GM21576 (cell line): ENCODE data around the gene URB2.
A peak's percentile ranks its signal among the peaks of the same experiment; 100 is the strongest.
"Not testable (repeated sequence)": the region's sequence is repeated elsewhere in the genome, so short reads cannot be mapped to it uniquely, and the experiment has no call there.

Experiments
- ATAC-seq: cut with Tn5 transposase; IDR thresholded peaks from one replicate; pipeline ENCODE4 v1.9.1; 2021; ENCODE audit warnings: mild to moderate bottlenecking, moderate library complexity; ENCODE audit not compliant: unreplicated experiment

URB2 gene

DNA sequence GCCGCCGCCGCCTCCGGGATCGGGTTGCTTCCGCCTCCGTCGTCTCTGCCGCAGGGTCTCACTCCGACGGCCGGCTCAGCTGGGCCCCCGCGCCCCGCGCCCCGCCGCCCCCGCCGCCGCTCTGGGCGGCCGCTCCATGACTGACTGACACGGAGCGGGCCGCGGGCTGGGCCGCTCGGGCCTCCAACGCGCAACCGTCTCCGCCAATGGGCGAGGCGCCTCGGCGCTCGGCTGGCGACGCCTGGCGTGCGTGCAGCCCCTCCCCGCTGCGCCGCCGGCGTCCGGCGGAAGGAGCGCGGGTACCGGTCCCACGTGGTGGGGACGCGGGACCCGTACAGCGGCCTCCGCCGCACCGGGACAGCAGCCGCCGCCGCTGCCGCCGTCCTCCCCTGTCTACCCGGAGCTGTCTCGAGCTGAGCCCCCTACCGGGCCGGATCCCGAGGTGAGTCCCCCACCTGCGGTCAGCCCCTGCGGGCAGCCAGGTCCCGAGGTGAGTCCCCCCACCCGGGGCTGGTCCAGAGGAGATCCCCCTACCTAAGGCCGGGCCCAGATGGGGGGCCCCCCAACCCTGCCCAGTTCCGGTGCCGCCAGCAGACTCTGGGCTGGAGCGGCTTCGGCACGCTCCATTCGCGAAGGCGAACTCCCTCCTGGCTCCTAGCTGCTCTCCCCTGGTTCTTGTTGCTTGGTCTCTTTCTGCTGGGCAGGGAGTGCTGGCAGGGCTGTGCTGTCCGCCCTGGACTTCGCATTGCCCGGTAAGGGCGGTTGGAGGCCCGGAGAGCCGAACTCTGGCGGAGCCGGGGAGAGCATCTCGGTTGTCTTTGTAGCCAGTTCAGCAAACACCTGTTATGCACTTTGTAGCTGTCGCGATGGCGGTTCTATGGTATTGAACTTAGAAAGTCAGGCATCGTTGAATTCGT is at the start of gene URB2, which contains the start of gene TAF5L:
URB2 (plus strand) TSS at position 333 of the 917 bp plus-strand sequence. CDS start 1,387 bp downstream, outside the sequence.
TAF5L (minus strand) TSS at position 208 of the 917 bp plus-strand sequence. CDS start 11,640 bp downstream, outside the sequence.
- peak; percentile 88 for ATAC-seq

DNA sequence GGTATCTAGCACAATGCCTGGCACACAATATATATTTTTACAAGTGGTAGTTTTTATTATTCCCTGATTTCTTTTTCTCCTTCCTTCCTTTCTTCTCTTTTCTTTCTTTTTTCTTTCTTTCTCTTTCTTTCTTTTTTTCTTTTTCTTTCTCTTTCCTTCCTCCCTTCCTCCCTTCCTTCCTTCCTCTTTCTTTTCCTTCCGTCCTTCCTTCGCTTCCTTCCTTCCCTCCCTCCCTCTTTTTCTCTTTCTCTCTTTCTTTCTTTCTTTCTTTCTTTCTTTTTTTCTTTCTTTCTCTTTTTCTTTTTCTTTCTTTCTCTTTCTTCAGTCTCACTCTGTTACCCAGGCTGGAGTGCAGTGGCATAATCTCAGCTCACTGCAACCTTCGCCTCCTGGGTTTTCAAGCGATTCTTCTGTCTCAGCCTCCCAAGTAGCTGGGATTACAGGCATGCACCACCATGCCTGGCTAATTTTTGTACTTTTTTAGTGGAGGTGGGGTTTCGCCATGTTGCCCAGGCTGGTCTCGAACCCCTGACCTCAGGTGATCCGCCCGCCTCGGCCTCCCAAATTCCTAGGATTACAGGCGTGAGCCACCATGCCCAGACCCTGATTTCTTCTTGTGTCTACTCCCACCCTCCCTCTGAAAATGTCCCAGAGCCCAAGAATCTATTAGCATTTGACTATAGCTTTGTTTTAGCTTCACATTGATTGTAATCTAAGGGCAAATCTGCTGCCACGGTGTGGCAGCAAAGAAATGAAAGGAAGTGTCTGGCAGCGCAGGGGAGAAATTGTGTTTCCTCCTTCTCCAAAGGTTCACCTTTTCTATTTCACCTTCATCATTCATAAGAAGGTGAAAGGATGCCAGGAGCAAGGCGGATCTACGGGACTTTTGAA is 47.6 kb upstream of the URB2 start:
- peak; percentile 30 for ATAC-seq

DNA sequence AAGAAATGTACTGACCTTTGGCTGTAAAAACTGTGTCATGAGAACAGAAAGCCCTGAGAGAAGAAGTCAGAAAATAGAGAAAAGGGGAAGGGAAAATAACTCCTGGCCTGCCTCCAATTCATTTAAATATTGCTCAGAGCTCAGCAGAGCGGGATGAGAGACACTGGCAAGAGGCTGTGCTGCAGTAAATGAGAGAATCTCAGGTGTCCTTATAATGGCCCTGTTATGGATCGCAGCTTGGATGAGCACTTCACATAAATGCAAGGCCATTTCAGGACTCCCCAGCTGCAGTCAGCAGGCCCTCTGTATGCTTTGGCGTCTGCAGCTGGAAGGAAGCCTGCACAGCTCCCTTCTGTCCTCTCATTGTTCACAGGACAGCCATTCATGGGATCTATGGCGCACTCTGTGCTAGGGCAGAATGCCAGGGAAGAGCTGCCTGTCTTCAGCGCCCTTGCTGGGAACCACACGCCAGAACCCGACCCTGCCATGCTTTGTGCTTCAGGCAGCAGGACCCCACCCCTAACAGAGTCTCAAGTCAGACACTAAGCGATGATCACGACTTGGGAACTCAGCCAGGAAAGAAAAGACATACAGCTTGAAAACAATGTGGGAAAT is 46.9 kb upstream of the URB2 start:
- peak; percentile 93 for ATAC-seq

DNA sequence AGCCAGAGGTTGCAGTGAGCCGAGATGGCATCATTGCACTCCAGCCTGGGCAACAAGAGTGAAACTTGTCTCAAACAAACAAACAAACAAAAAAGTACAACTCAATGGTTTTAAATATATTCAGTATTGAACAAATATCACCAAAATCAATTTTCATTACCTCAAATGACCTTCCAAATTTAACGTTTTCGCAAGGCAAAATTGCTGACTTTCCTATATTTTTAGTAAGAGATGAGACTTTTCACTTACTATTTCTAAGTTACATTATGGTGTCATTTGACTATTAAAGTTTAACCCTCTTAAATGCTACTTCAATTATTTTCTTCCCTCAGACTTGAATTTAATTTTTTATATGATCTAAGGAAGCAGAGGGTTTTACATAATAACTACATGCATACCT is 44.6 kb upstream of the URB2 start:
- no peak for ATAC-seq

DNA sequence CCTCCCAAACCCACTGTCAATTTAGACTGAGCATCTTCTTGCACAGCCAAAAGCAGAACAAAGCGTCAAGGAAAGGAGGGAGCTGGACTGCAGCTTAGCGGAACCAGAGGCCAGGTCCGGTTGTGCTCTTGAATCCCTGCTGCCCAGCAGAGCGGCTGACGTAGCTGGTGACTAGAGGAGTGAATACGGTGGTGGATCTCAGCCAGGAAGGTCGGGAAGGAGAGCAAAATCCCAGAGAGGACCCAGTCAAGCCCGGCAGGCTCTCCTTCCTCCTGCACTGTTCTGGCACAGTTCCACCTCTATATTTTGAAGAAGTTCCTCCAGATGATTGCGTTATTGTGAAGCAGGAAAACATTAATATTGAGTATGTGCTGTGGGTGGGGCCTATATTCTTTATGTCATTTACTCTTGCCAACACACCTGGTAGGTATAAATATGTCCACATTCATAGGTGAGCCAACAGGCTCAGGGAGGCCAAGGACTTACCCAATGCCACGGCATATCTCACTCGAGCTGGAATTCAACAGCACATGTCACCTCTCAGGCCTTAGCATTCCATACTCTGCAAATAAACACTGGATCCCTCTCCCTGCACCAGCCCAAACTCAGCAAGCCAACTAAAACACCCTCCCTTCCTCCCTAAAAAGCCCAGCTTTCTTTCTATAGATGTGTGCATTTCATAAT is 43.9 kb upstream of the URB2 start:
- no peak for ATAC-seq

DNA sequence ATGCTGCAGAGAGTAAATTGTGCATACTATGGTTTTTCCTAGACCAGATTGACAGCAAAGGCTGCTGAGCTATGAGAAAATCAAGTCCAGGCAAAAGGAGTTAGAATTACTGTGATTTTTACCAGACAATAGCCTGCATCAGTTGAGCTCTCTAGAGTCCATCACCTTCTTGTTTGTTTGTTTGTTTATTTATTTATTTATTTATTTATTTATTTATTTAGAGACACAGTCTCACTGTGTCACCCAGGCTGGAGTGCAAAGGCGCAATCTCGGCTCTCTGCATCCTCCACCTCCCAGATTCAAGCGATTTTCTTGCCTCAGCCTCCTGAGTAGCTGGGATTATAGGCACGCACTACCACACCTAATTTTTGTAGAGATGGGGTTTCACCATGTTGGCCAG is 43.3 kb upstream of the URB2 start:
- no peak for ATAC-seq

DNA sequence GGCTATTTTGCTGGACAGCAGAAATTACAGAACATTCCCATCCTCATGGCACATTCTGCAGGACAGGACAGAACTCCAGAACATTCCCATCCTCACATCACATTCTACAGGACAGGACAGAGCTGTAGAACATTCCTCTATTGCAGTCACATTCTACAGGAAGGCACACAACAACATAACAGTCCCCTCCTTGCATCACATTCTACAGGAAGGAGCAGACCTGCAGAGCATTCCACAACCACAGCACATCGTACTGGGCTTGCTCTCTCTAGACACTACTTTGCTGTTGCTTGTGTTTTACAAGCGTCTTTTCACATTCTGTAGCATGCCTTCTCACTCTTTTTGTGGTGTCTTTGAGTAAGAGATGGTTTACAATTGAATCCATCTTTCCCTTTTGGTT is 40.7 kb upstream of the URB2 start:
- ATAC-seq: no peak

DNA sequence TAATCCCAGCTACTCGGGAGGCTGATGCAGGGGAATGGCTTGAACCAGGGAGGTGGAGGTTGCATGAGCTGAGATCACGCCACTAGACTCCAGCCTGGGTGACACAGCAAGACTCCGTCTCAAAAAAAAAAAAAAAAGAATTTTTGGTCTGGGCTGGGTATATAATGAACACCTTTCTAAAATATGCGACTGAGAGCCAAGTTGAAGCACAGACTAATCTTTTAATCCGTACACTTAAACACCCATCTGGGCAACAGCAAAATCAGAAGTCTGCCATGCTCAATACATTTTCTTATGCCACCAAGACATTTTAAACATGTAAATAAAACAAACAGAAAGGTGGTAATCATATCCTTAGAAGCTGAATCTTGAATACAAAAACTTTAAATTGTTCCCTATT is 35.9 kb upstream of the URB2 start:
- no peak for ATAC-seq

DNA sequence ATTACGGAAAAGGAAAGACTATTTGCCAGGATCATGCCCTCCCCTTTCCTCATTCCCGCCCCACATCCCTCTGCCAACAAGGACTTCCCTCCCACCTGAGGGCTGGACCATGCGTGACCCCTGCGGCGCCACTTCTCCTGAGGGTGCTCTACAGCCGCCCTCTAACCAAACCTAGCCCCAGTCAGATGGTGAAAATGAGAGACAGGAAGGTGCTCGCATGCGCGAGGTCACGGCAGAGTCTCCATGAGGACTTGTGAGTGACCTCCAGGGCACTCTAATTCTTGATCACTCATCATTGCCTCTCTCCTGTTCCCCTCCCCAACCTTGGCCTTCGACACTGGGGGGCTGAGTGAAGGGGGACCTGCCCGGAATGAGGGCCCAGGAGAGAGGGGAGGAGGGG is 32.2 kb upstream of the URB2 start:
- no peak for ATAC-seq

DNA sequence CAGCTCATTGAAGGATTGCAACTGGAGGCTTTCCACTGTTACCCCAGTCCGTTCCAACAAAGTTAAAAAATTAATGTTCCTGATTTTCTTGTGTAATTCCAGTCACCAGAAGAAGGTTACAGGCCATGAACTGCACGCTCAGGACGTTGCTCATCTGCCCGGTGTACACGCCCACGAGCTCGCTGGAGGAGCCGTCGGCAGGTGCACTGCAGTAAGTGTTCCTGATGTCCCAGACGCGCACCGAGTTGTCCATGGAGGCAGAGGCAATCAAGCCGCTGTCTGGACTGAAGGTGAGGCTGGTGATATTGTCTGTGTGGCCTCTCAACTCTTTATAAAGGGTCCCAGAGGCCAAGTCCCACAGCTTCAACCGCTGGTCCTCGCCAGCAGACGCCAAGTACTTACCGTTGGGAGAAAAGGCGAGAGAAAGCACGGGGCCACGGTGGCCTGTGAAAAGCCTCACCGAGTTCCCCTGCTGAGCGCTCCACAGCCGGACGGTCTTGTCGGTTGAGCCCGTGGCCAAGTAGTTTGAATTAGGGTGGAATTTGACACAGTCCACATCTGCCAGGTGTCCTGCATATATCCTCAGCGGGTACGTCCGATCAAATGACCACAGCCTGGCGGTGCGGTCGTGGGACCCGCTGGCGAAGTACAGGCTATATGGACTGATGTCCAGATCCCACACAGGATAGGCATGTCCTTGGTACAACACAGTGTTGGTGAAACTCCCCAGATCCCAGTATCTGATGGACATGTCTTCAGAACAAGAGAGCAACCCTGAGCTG is 31.6 kb upstream of the URB2 start:
- no peak for ATAC-seq

DNA sequence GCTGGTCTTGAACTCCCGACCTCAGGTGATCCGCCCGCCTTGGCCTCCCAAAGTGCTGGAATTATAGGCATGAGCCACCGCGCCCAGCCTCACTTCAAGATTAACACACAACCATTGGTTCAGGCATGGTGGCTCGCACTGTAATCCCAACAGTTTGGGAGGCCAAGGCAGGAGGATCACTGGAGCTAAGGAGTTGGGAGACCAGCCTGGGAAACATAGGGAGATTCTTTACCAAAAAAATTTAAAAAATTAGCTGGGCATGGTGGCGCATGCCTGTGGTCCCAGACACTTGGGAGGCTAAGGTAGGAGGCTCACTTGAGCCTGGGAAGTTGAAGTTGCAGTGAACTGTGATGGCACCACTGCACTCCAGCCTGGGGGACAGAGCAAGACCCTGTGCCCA is 30.2 kb upstream of the URB2 start:
- not testable (repeated sequence) for ATAC-seq

DNA sequence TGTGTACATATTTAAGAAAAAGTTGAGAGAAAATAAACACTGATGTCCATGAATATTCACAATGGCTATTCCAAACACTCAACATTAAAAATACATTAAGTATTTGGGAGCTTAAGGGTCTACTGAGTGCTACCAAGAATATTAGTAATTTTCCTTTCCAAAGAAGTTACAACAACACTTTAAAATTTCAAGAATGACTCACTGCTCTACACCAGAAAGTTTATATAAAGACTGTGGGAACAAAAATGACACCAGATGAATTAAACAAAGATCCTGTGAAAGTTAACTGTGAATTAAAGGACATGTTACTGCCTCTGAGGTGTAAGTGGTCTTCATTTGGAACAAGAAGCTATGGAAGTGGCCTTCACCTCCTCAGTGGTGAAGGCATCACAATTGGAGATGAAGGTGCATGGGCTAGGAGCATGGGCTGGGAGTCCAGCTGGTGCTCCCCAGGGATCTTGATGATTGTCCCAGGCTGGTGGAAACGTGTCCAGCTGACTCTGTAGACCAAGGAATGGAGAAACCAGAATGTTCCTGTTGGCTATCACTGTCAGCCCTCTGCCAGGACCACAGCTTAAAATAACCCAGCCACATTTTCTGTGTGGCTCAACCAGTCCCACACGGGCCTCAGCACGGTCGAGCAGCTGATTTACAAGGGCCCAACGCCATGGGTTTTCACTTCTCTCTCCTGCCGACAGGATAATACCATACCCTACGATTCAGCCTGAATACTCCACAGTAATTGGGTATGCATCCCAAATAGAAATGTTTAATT is 28.9 kb upstream of the URB2 start:
- no peak for ATAC-seq

DNA sequence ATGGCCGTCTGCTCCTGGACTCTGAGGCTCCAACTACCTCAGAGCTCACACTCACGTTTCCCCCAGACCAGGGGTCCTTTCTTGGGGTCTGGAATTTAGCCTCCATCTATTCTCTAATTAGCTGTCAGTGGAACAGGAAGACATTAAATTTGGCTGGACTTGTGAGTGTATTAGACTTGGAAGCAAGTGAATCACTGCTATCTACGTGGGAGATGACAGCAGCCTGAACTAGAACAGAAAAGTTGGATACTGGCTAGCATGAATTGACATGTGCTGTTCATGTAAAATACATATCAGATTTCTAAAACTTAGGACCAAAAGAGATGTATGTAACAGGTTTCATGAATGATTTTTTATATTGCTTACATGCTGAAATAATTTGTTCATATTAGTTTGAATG is 28.2 kb upstream of the URB2 start:
- ATAC-seq: no peak

DNA sequence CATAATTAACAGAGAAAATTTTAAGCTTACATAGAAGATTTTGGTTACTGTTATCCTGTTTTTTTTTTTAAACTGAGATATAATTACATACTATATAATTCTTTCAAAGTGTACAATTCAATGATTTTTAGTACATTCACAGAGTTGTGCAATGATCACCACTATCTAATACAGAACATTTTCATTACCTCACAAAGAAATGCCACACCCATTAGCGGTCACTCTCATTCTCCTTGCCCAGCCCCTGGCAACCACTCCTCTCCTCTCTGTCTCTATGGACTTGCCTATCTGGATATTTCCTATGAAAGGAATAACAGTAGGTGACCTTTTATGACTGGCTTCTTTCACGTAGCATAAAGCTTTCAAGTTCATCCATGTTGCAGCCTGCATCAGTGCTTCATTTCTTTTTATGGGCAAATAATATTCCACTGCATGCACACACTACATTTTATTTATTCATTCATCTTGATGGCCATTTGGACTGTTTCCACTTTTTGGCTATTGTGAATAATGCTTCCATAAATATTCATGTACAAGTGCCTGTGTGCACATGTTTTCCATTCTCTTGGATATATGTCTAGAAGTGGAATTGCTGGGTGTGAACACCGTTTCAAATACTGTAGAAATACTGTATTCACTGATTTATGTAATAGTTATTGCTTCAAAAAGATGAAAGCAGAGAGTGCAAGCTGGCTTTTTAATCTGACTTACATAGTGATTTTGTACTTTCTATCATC is 26.7 kb upstream of the URB2 start:
- no peak for ATAC-seq

DNA sequence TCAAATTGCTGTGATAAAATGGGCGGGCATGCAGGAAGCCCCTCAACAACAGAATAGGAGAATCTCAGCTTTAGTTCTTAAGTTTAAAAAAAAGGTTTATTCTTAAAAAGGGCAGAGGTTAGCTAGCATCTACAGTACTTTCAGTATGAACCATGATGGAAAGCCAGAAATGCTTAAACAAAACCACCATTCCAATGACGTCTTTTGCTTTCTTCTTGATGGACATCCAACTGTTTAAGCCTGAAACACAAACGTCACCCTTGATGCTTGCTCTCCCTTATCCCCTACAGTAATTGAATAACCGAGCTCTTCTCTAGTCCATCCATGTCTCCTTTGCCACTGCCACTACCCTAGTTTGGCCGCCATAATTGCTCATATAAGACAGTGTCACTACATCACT is 25.8 kb upstream of the URB2 start:
- no peak for ATAC-seq

DNA sequence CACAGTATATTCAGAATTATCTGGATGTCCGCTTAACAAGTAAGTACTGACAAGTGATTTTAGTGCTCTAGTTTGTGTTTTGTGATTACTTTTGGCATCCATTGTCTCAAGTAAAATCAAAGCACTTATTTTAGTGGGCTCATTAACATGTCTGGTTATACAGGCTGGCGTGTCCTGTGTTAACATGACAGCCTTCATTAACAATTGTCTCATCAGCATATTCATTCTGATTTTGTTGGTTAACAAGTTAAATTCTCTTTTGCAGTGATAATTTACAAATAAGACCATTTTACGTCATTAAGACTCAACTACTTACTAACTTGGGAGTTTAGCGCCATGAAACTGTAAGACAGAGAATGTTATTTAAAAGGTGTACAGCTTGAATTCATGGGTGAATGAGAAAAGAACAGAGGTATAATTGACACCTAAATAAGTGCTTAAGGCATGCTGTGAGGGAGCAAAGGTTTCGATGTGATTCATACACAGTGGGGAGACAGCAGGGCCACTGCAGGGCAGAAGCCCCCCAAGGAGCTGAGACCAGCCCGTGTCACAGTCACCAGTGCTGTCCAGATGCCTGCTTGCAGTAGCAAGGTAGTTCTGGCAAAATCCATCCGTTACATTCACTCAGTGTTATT is 22.6 kb upstream of the URB2 start:
- no peak for ATAC-seq

DNA sequence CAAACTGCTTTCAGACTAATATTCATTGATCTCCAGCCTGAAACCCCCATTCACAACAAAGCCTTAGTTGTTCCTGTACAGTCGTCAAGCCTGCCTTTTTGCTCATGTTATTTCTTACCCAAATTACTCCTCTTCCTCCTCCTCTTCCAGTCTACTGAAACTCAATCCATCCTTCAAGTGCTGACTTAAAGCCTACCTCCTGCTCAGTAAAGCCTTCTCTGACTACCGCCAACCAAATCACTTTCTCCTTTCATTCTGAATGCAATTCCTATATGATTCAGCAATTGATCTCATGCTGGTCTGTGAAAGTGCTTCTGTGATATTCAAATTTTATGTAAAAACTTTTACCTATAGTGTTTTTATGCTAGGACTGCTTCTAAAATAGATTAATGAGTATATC is 18.7 kb upstream of the URB2 start:
- no peak for ATAC-seq

DNA sequence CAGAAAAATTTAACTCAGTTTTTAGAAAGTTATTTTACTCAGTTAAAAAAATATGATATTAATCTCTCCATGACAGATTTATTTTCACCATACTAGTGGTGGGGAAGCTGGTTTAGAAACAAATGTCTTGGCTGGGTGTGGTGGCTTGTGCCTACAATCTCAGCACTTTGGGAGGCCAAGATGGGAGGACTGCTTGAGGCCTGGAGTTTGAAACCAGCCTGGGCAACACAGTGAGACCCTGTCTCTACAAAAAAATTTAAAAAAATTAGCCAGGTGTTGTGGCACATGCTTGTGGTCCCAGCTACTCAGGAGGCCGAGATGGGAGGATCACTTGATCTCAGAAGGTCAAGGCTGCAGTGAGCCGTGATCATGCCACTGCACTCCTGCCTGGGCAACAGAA is 17.5 kb upstream of the URB2 start:
- ATAC-seq: no peak
